ENCODE data around the gene PTGER4.

DNA sequence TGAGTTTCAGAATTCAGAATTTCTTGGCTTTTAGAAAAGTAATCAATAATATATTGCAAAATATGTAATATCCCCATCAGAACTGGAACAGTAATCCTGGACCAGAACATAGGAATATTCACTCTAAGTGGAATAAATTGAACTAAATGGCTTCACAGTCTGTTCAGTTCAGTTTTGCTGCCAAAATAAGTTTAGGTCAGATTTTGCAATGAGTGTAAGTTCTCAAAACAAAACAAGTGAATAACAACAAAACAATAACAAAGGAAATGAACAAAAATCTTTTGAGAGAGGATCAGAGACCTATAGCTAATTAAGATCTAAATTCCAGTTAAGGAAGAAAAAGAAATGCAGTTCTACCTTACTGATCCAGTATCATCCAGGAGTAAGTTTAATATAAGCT lies 9.3 kb downstream of the PTGER4 start:
- TF ChIP-seq EZH2 (IDR thresholded peaks at IDR 0.05; ENCODE audit: low read depth) = no peak
- TF ChIP-seq, protein P1, sequence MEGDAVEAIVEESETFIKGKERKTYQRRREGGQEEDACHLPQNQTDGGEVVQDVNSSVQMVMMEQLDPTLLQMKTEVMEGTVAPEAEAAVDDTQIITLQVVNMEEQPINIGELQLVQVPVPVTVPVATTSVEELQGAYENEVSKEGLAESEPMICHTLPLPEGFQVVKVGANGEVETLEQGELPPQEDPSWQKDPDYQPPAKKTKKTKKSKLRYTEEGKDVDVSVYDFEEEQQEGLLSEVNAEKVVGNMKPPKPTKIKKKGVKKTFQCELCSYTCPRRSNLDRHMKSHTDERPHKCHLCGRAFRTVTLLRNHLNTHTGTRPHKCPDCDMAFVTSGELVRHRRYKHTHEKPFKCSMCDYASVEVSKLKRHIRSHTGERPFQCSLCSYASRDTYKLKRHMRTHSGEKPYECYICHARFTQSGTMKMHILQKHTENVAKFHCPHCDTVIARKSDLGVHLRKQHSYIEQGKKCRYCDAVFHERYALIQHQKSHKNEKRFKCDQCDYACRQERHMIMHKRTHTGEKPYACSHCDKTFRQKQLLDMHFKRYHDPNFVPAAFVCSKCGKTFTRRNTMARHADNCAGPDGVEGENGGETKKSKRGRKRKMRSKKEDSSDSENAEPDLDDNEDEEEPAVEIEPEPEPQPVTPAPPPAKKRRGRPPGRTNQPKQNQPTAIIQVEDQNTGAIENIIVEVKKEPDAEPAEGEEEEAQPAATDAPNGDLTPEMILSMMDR (conservative IDR thresholded peaks at IDR 0.05) = no peak

All from PC-9 (cell line).